Activated naive CD4-positive, alpha-beta T cell treated with anti-CD3 and anti-CD28 coated beads, Interleukin-2, amount 50 U/mL, for 16 hours (primary cell): ENCODE results near the gene ATG4C.
"Not testable (repeated sequence)": the region's sequence is repeated elsewhere in the genome, so short reads cannot be mapped to it uniquely, and the experiment has no call there.

Experiments used
- DNase-seq: peaks from one replicate; pipeline ENCODE4 v3.0.0-alpha.2; 2020

Gene ATG4C

GRCh38 chr1:62774971-62775595, 8.8 kb upstream of the ATG4C start:
- DNase-seq, result no peak

GRCh38 chr1:62778208-62778607, 5.7 kb upstream of the ATG4C start:
- no peak for DNase-seq

- DNase-seq, result no peak
These were observed 1.9 kb upstream of the ATG4C start for GRCh38 chr1:62781841-62782543.

GRCh38 chr1:62782544-62783212, 1.3 kb upstream of the ATG4C start:
- not testable (repeated sequence) for DNase-seq

DNA sequence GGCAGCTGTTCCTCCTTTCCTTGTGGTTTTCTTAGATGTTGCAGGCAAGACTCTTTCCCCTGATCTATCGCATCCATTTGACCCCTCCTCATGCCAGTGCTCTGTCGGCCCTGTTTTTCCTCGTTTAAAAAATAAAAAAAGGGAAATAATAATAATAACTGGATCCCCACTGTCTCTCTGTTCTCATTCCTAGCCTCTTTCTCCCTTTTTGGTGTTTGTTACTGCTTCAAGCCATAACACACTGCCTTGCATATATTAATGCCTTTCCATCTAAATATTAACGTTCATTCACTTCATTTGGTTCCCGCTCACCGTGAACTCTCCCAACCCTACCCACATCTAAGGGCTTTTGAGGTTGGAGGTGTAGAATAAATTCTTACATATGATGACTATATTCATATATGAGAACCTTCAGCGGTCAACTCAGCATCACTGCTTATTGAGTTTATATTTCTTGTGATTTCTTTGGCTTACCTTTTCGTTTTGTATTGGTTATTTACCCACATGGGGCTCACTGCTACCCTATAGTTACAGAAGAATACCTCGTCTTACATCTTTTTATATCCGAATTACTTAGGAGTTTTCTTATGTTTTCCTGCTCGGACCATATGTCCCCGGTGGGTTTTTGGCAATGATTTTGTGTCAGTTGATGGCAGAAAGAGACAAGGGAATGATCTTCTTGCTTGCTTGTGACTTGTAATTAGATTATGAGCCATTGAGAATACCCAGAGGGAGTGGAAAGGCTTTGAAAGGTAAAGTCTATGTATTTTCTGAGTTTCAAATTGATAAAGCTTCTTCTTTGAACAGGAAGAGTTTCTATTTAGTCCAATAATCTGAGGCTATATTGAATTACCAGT, 805 bp downstream of the ATG4C start:
- DNase-seq, result no peak

GRCh38 chr1:62790716-62791115, 6.8 kb downstream of the ATG4C start:
- DNase-seq, result no peak

DNA sequence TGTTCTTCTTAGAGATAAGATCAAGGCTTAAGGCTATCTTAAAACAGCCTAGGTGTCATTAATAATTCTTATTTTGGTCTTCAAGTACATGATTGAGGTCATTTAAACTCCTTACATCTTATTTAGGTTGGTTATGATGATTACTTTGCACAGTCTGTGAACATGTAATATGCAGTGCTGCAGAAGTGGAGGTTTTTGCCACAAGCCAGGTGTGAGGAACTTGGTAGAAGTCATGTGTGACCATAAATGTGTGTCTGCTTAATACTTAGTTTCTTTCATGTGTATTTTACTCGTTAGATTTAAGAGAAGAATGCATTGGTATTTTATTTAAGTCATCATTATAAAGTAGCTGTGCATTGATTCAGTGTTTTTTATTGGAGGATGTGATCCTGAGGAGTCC, 10.1 kb downstream of the ATG4C start:
- no peak for DNase-seq

- no peak for DNase-seq
These were observed 12.3 kb downstream of the ATG4C start for GRCh38 chr1:62796221-62796620.

DNA sequence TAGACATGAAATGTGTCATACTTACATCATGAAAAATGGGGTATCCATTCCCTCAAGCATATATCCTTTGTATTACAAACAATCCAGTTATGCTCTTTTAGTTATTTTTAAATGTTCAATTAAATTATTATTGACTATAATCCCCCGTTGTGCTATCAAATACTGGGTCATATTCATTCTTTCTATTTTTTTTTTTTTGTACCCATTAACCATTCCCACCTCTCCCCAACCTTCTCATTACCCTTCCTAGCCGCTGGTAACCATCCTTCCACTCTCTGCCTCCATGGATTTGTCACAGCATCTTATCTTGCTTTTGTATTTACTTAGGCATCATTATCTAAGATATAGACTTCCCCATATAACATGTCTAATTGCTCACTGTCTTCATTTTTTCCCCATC, 15.8 kb downstream of the ATG4C start:
- no peak for DNase-seq

GRCh38 chr1:62800281-62800680, 16.3 kb downstream of the ATG4C start:
- no peak for DNase-seq

GRCh38 chr1:62800825-62801306, 16.9 kb downstream of the ATG4C start:
- no peak for DNase-seq

- no peak for DNase-seq
These were observed 25.9 kb downstream of the ATG4C start for GRCh38 chr1:62809788-62810187.

GRCh38 chr1:62810420-62811274, 26.7 kb downstream of the ATG4C start:
- no peak for DNase-seq

DNA sequence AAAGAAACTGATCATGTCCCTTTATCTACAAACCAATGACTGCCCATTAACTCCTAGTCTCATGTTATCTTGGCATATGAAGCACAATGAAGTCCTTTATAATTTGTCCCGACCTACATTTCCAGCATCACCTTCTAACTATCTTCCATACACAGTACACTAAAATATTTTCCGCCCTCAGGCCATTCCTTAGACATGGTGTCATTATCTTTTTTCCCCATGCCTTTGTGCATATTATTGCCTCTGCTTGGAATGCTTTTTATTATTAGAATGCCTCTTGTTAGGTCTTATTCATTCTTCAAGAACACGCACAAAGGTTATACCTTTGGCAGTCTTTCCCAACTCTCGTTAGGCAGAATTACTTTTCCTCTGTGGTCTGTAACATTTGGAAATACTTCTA, 39.6 kb downstream of the ATG4C start:
- no peak for DNase-seq

GRCh38 chr1:62826901-62827300, 43.0 kb downstream of the ATG4C start:
- DNase-seq, result no peak

DNA sequence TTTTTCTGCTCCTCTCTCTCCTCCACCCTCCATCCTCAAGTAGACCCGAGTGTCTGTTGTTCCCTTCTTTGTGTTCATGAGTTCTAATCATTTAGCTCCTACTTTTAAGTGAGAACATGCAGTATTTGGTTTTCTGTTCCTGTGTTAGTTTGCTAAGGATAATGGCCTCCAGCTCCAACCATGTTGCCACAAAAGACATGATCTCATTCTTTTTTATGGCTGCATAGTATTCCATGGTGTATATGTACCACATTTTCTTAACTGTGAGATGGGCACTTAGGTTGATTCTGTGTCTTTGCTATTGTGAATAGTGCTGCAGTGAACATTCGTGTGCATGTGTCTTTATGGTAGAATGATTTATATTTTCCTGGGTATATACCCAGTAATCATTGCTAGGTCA, 43.9 kb downstream of the ATG4C start:
- DNase-seq, result not testable (repeated sequence)

DNA sequence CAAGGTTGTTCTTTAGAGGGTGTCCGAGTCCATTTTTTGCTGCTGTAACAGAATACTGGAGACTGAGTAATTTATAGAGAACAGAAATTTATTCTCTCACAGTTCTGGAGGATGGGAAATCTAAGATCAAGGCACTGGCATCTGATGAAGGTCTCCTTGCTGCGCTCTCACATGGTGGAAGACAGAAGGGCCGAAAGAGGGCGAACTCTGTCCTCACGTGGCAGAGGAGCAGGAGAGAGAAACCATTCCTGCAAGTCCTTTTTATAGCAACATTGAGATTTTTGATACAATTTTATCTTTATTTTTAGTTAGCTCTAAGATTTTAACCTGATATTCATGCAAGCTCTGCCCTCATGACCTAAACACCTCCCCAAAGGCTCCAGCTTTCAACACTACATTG, 48.3 kb downstream of the ATG4C start:
- DNase-seq, result no peak

- no peak for DNase-seq
These were observed 49.6 kb downstream of the ATG4C start for GRCh38 chr1:62833529-62833928.

DNA sequence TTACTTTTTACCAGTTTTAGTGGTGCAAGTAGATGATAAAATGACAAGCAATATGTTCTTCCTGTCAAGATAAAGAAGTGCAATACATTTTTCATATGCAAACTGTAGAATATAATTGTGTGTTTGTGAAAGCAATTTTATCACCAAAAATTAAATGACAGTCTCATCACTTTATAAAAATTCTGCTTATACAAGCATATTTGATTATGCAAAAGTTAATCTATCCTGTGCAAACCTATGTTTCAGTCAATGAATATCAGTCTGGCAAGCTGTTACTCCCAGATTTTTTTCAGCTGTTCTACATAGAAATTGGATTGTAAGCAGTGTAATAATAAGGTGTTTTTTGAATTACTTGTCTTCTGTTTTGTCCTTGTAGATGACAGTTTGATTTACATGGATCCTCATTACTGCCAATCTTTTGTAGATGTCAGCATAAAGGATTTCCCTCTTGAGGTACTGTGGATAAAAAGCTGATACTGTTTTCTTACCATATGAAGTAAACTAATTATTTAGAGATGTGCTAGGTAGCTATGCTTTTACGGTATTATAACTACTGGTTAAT, 50.5 kb downstream of the ATG4C start:
- no peak for DNase-seq

- DNase-seq, result no peak
These were observed 53.1 kb downstream of the ATG4C start for GRCh38 chr1:62836856-62837540.

DNA sequence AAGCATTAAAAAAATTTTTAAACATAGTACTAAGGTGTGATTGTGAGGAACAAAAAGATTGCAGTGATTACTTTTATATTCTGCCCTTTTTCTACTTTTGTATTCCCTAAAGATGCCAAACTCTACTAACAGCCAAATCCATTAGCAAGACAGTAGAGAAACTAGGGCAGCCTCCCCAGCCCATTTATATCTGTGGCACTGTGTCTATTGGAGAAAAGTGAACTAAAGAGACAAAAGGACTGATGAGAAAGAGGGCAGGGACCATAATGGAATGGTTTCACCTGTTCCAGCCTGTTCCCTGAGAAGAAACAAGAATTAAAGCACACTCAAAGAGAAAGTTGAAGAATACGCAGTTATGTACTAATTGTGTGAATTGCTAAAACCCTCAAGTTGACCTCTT, 56.6 kb downstream of the ATG4C start:
- no peak for DNase-seq
